ENCODE results near the gene BARHL1. TPM values are rescaled to one million over a fixed set of nuclear protein-coding genes. Genes with fewer than 3 reads are reported as not detected.
"Not testable (repeated sequence)": the region's sequence is repeated elsewhere in the genome, so short reads cannot be mapped to it uniquely, and the experiment has no call there.

BARHL1 gene
- total RNA-seq, 1 donor from 2014 or later: not detected

GRCh38 chr9:132556235-132556634, 26.2 kb upstream of the BARHL1 start:
- no peak for DNase-seq (ENCODE audit: extremely low read depth, low read depth, low spot score)

- DNase-seq (ENCODE audit: extremely low read depth, low read depth, low spot score): no peak
These were observed 25.7 kb upstream of the BARHL1 start for GRCh38 chr9:132556714-132557113.

GRCh38 chr9:132557159-132557558, 25.2 kb upstream of the BARHL1 start:
- DNase-seq (ENCODE audit: extremely low read depth, low read depth, low spot score): no peak

- no peak for DNase-seq (ENCODE audit: extremely low read depth, low read depth, low spot score)
These were observed 22.7 kb upstream of the BARHL1 start for GRCh38 chr9:132559711-132560110.

GRCh38 chr9:132560616-132561202, 21.7 kb upstream of the BARHL1 start:
- DNase-seq (ENCODE audit: extremely low read depth, low read depth, low spot score): no peak

GRCh38 chr9:132562306-132562573, 20.2 kb upstream of the BARHL1 start:
- no peak for DNase-seq (ENCODE audit: extremely low read depth, low read depth, low spot score)

- no peak for DNase-seq (ENCODE audit: extremely low read depth, low read depth, low spot score)
These were observed 17.9 kb upstream of the BARHL1 start for GRCh38 chr9:132564526-132564925.

- not testable (repeated sequence) for DNase-seq (ENCODE audit: extremely low read depth, low read depth, low spot score)
These were observed 13.6 kb upstream of the BARHL1 start for GRCh38 chr9:132568787-132569186.

- no peak for DNase-seq (ENCODE audit: extremely low read depth, low read depth, low spot score)
These were observed 10.4 kb upstream of the BARHL1 start for GRCh38 chr9:132571806-132572600.

GRCh38 chr9:132572921-132573320, 9.5 kb upstream of the BARHL1 start:
- no peak for DNase-seq (ENCODE audit: extremely low read depth, low read depth, low spot score)

GRCh38 chr9:132575005-132575609, 7.3 kb upstream of the BARHL1 start:
- peak; percentile 23 for DNase-seq (ENCODE audit: extremely low read depth, low read depth, low spot score)

- no peak for DNase-seq (ENCODE audit: extremely low read depth, low read depth, low spot score)
These were observed 6.6 kb upstream of the BARHL1 start for GRCh38 chr9:132575811-132576210.

- DNase-seq (ENCODE audit: extremely low read depth, low read depth, low spot score): no peak
These were observed 5.3 kb upstream of the BARHL1 start for GRCh38 chr9:132577119-132577518.

GRCh38 chr9:132578367-132578932, 4.0 kb upstream of the BARHL1 start:
- DNase-seq (ENCODE audit: extremely low read depth, low read depth, low spot score): no peak

- DNase-seq (ENCODE audit: extremely low read depth, low read depth, low spot score): no peak
These were observed 3.0 kb upstream of the BARHL1 start for GRCh38 chr9:132579427-132579798.

GRCh38 chr9:132582786-132583583, 579 bp downstream of the BARHL1 start:
- DNase-seq (ENCODE audit: extremely low read depth, low read depth, low spot score): no peak

- no peak for DNase-seq (ENCODE audit: extremely low read depth, low read depth, low spot score)
These were observed 1.3 kb downstream of the BARHL1 start for GRCh38 chr9:132583584-132584304.

GRCh38 chr9:132584601-132585560, 2.5 kb downstream of the BARHL1 start:
- DNase-seq (ENCODE audit: extremely low read depth, low read depth, low spot score): no peak

All from glomerular endothelial cell (primary cell).